HEK293 (cell line): ENCODE data around the gene SIRT1.

Experiments
- CTCF ChIA-PET: fragments of 350-600 bp; formaldehyde crosslinking; extraction: SDS; loops from one replicate; lab custom pipeline; 2021; ENCODE audit warnings: antibody characterized with exemption; lab: Yijun Ruan, JAX
- POLR2A ChIA-PET: fragments of 300-600 bp; formaldehyde crosslinking; extraction: SDS; loops from one replicate; lab custom pipeline; 2020; ENCODE audit warnings: antibody characterized with exemption, inconsistent platforms; lab: Yijun Ruan, JAX
- H3K27ac ChIP-seq: fragments of 200-500 bp; sonication (Bioruptor generic); 2 replicates; pipeline ENCODE4 v1.5.1; 2014; ENCODE audit warnings: low read depth, low read length, control low read depth, inconsistent platforms; ENCODE audit errors: extremely low read depth
- H3K36me3 ChIP-seq, 2 experiments: fragments of 200-500 bp in 1 of 2; sonication (Bioruptor generic) in 1 of 2; 1 replicate in 1 of 2; 2 replicates in 1 of 2; pipeline ENCODE4 v1.5.1; 2014 to 2017; ENCODE audit warnings: inconsistent platforms in 2 of 2, low read length in 2 of 2; ENCODE audit not compliant: control insufficient read depth in 2 of 2, insufficient read depth in 1 of 2
- H3K4me1 ChIP-seq: fragments of 200-500 bp; sonication (Bioruptor generic); 2 replicates; pipeline ENCODE4 v1.5.1; 2014; ENCODE audit warnings: mild to moderate bottlenecking, low read length, inconsistent platforms; ENCODE audit not compliant: control insufficient read depth, insufficient read depth
- H3K4me3 ChIP-seq: 2 replicates; pipeline ENCODE4 v1.5.1; 2011; ENCODE audit warnings: low read depth, mild to moderate bottlenecking, control low read depth, low read length, moderate library complexity
- H3K9me3 ChIP-seq: fragments of 200-500 bp; sonication (Bioruptor generic); 2 replicates; pipeline ENCODE4 v1.5.1; 2014; ENCODE audit warnings: low read depth, low read length, inconsistent platforms; ENCODE audit not compliant: control insufficient read depth, insufficient read depth
- ATF2 ChIP-seq: fragments of 450-650 bp; formaldehyde crosslinking; IDR thresholded peaks from 2 replicates; pipeline ENCODE4 v1.5.1; 2016; ENCODE audit warnings: missing biosample characterization, missing genetic modification characterization, low read depth
- BCL11A ChIP-seq: fragments of 450-650 bp; formaldehyde crosslinking; IDR thresholded peaks from 2 replicates; pipeline ENCODE4 v1.5.1; 2016; ENCODE audit warnings: low read depth, missing biosample characterization, missing genetic modification characterization
- GFI1B ChIP-seq: fragments of 450-650 bp; formaldehyde crosslinking; IDR thresholded peaks from 2 replicates; pipeline ENCODE4 v1.5.1; 2016; ENCODE audit warnings: missing biosample characterization, missing genetic modification characterization
- MEIS1 ChIP-seq: sonication (generic); formaldehyde crosslinking; IDR thresholded peaks from 2 replicates; pipeline ENCODE4 v1.8.1; 2022; ENCODE audit warnings: missing genetic modification reagents, mild to moderate bottlenecking, borderline replicate concordance
- OSR2 ChIP-seq: fragments of 450-650 bp; formaldehyde crosslinking; IDR thresholded peaks from 2 replicates; pipeline ENCODE4 v1.5.1; 2016; ENCODE audit warnings: missing biosample characterization, missing genetic modification characterization
- ZBTB21 ChIP-seq: fragments of 450-650 bp; formaldehyde crosslinking; IDR thresholded peaks from 2 replicates; pipeline ENCODE4 v1.5.1; 2017; ENCODE audit warnings: missing biosample characterization, missing genetic modification characterization
- ZBTB49 ChIP-seq: fragments of 450-650 bp; formaldehyde crosslinking; IDR thresholded peaks from 2 replicates; pipeline ENCODE4 v1.5.1; 2016; ENCODE audit warnings: missing biosample characterization, missing genetic modification characterization, low read depth
- ZBTB8A ChIP-seq: fragments of 450-650 bp; formaldehyde crosslinking; IDR thresholded peaks from 2 replicates; pipeline ENCODE4 v1.5.1; 2016; ENCODE audit warnings: missing biosample characterization, missing genetic modification characterization
- ZNF10 ChIP-seq: fragments of 450-650 bp; formaldehyde crosslinking; IDR thresholded peaks from 2 replicates; pipeline ENCODE4 v1.5.1; 2017; ENCODE audit warnings: missing biosample characterization, missing genetic modification characterization
- ZNF132 ChIP-seq: fragments of 450-650 bp; formaldehyde crosslinking; IDR thresholded peaks from 2 replicates; pipeline ENCODE4 v1.5.1; 2017; ENCODE audit warnings: missing biosample characterization, missing genetic modification characterization, borderline replicate concordance
- ZNF133 ChIP-seq: fragments of 450-650 bp; formaldehyde crosslinking; IDR thresholded peaks from 2 replicates; pipeline ENCODE4 v1.5.1; 2016; ENCODE audit warnings: missing biosample characterization, missing genetic modification characterization
- ZNF140 ChIP-seq: fragments of 450-650 bp; formaldehyde crosslinking; IDR thresholded peaks from 2 replicates; pipeline ENCODE4 v1.5.1; 2016; ENCODE audit warnings: missing biosample characterization, missing genetic modification characterization
- ZNF157 ChIP-seq: fragments of 450-650 bp; formaldehyde crosslinking; IDR thresholded peaks from 2 replicates; pipeline ENCODE4 v1.5.1; 2016; ENCODE audit warnings: missing biosample characterization, missing genetic modification characterization
- ZNF274 ChIP-seq, 2 experiments: fragments of 200-500 bp in 1 of 2; fragments of 450-650 bp in 1 of 2; sonication (Bioruptor generic) in 1 of 2; formaldehyde crosslinking in 1 of 2; IDR thresholded peaks; 2 replicates each; pipeline versions ENCODE4 v1.5.1 to v1.6.1; 2014 to 2016; ENCODE audit warnings: borderline replicate concordance in 1 of 2, inconsistent platforms in 1 of 2, low read length in 1 of 2, missing biosample characterization in 1 of 2, missing genetic modification characterization in 1 of 2
- ZNF398 ChIP-seq: fragments of 450-650 bp; formaldehyde crosslinking; IDR thresholded peaks from 2 replicates; pipeline ENCODE4 v1.5.1; 2017; ENCODE audit warnings: missing biosample characterization, missing genetic modification characterization
- ZNF549 ChIP-seq: fragments of 450-650 bp; IDR thresholded peaks from 2 replicates; pipeline ENCODE4 v1.5.1; 2018; ENCODE audit warnings: missing biosample characterization, missing genetic modification characterization, mild to moderate bottlenecking, inconsistent platforms, moderate library complexity
- ZNF580 ChIP-seq: fragments of 450-650 bp; formaldehyde crosslinking; IDR thresholded peaks from 2 replicates; pipeline ENCODE4 v1.5.1; 2016; ENCODE audit warnings: missing biosample characterization, missing genetic modification characterization
- ZNF629 ChIP-seq: fragments of 450-650 bp; formaldehyde crosslinking; IDR thresholded peaks from 2 replicates; pipeline ENCODE4 v1.5.1; 2017; ENCODE audit warnings: missing biosample characterization, missing genetic modification characterization
- ZNF677 ChIP-seq: fragments of 450-650 bp; IDR thresholded peaks from 2 replicates; pipeline ENCODE4 v1.5.0; 2018; ENCODE audit warnings: missing biosample characterization, mild to moderate bottlenecking, missing genetic modification characterization, moderate library complexity
- ZNF692 ChIP-seq: fragments of 450-650 bp; formaldehyde crosslinking; IDR thresholded peaks from 2 replicates; pipeline ENCODE4 v1.5.1; 2016; ENCODE audit warnings: missing biosample characterization, missing genetic modification characterization
- ZSCAN5A ChIP-seq: fragments of 450-650 bp; formaldehyde crosslinking; IDR thresholded peaks from 2 replicates; pipeline ENCODE4 v1.5.1; 2016; ENCODE audit warnings: missing biosample characterization, missing genetic modification characterization

SIRT1 gene

GRCh38 chr10:67903581-67903980 is 19.1 kb downstream of the SIRT1 start:
- Histone ChIP-seq H3K9me3 (no peaks in the 10 kb centered on the region), H3K4me3 (no peak overlapping the region), H3K27ac (no peak overlapping the region), H3K36me3 (peaks cover 45 to 77% of the 10 kb centered on the region in 2 experiments), H3K4me1 (no peaks in the 10 kb centered on the region)
- no peak for TF ChIP-seq ZNF132 (tag by site-specific recombination)
- no peak for TF ChIP-seq ZBTB49 (tag by site-specific recombination)
- no peak for TF ChIP-seq ZNF580
- no peak for TF ChIP-seq ZNF140 (tag by site-specific recombination)
- TF ChIP-seq ZNF10 (tag by site-specific recombination), result no peak
- TF ChIP-seq OSR2, result no peak
- no peak for TF ChIP-seq ZSCAN5A (tag by site-specific recombination)
- TF ChIP-seq ZNF133 (tag by site-specific recombination), result no peak
- no peak for TF ChIP-seq ZNF157 (tag by site-specific recombination)
- no peak for TF ChIP-seq ZNF549 (tag by site-specific recombination)
- CTCF ChIA-PET, result interaction anchor here (0.5 kb wide), 1 partner anchor 142 kb away, joined by 3 read pairs; no protein-coding TSS in a partner anchor
- POLR2A ChIA-PET, result no interaction called here

- peak; percentile 69 for TF ChIP-seq ZNF629 (tag by site-specific recombination)
- no peak for TF ChIP-seq MEIS1
- no peak for TF ChIP-seq GFI1B (tag by site-specific recombination)
- 0 out of 2 replicates have a peak, but pooled peaks have one; percentile 18 for TF ChIP-seq ATF2 (tag by site-specific recombination)
- TF ChIP-seq ZBTB8A (tag by site-specific recombination), result no peak
- no peak for TF ChIP-seq BCL11A (tag by site-specific recombination)
- no peak for TF ChIP-seq ZNF692 (tag by site-specific recombination)
- TF ChIP-seq ZNF274 (IDR thresholded peaks at IDR 0.05; ENCODE audit: low read length), result no peak
- TF ChIP-seq ZNF274 (tag by site-specific recombination; IDR thresholded peaks at IDR 0.05; ENCODE audit: borderline replicate concordance), result no peak
- TF ChIP-seq ZNF398, result no peak
- TF ChIP-seq ZNF677, result no peak
- 0 out of 2 replicates have a peak, but pooled peaks have one; percentile 20 for TF ChIP-seq ZBTB21 (tag by site-specific recombination)
- POLR2A ChIA-PET, result no interaction called here
- Histone ChIP-seq H3K4me1 (no peaks in the 10 kb centered on the region), H3K36me3 (peaks cover 61 to 88% of the 10 kb centered on the region in 2 experiments), H3K27ac (no peak overlapping the region), H3K9me3 (no peaks in the 10 kb centered on the region), H3K4me3 (no peak overlapping the region)
- CTCF ChIA-PET, result no interaction called here
These were observed 28.0 kb downstream of the SIRT1 start for GRCh38 chr10:67912331-67912946.
